Ishikawa (cell line): ENCODE measurements around the gene CNR2.

Experiments
- CEBPB ChIP-seq: IDR thresholded peaks from 2 replicates; pipeline ENCODE4 v1.6.1; 2012
- CREB1 ChIP-seq: IDR thresholded peaks from 2 replicates; pipeline ENCODE4 v1.6.1; 2012; ENCODE audit warnings: low read depth
- EGR1 ChIP-seq: IDR thresholded peaks from 2 replicates; pipeline ENCODE4 v1.6.1; 2012
- EP300 ChIP-seq: IDR thresholded peaks from 2 replicates; pipeline ENCODE4 v1.6.1; 2012; ENCODE audit warnings: borderline replicate concordance
- FOXM1 ChIP-seq: IDR thresholded peaks from 2 replicates; pipeline ENCODE4 v1.6.1; 2012; ENCODE audit warnings: low read depth, borderline replicate concordance
- MAX ChIP-seq: IDR thresholded peaks from 2 replicates; pipeline ENCODE4 v1.6.1; 2012
- NFIC ChIP-seq: IDR thresholded peaks from 2 replicates; pipeline ENCODE4 v1.6.1; 2012
- RAD21 ChIP-seq: IDR thresholded peaks from 2 replicates; pipeline ENCODE4 v1.6.1; 2012; ENCODE audit warnings: low read depth
- REST ChIP-seq: IDR thresholded peaks from 2 replicates; pipeline ENCODE4 v1.6.1; 2012; ENCODE audit warnings: low read depth, mild to moderate bottlenecking
- TAF1 ChIP-seq: IDR thresholded peaks from 2 replicates; pipeline ENCODE4 v1.6.1; 2012; ENCODE audit warnings: low read depth, mild to moderate bottlenecking
- TCF12 ChIP-seq: IDR thresholded peaks from 2 replicates; pipeline ENCODE4 v1.6.1; 2012; ENCODE audit warnings: low read depth
- TEAD4 ChIP-seq: IDR thresholded peaks from 2 replicates; pipeline ENCODE4 v1.6.1; 2012
- USF1 ChIP-seq: IDR thresholded peaks from 2 replicates; pipeline ENCODE4 v1.6.1; 2012
- YY1 ChIP-seq: IDR thresholded peaks from 2 replicates; pipeline ENCODE4 v1.6.1; 2012; ENCODE audit warnings: low read depth
- ZBTB7A ChIP-seq: IDR thresholded peaks from 2 replicates; pipeline ENCODE4 v1.6.1; 2012; ENCODE audit warnings: low read depth

Gene CNR2

GRCh38 chr1:23910144-23910543, 3.0 kb downstream of the CNR2 start:
- TF ChIP-seq REST (no peak), ZBTB7A (no peak), YY1 (no peak), MAX (no peak), FOXM1 (no peak), USF1 (no peak), TEAD4 (no peak), CEBPB (no peak), EGR1 (no peak), TCF12 (no peak), RAD21 (no peak), TAF1 (no peak), NFIC (no peak), EP300 (no peak), CREB1 (no peak)

- TF ChIP-seq ZBTB7A, result no peak
- no peak for TF ChIP-seq MAX
Observed at GRCh38 chr1:23909412-23909811, 3.8 kb downstream of the CNR2 start.

GRCh38 chr1:23908453-23909341, 4.5 kb downstream of the CNR2 start:
- TF ChIP-seq EP300, result no peak
- no peak for TF ChIP-seq TEAD4
- no peak for TF ChIP-seq YY1
- no peak for TF ChIP-seq EGR1
- no peak for TF ChIP-seq TAF1
- no peak for TF ChIP-seq MAX
- no peak for TF ChIP-seq CREB1
- TF ChIP-seq REST, result no peak
- no peak for TF ChIP-seq TCF12
- TF ChIP-seq NFIC, result no peak
- TF ChIP-seq ZBTB7A, result no peak
- TF ChIP-seq USF1, result no peak
- no peak for TF ChIP-seq CEBPB

- TF ChIP-seq TEAD4, result no peak
- no peak for TF ChIP-seq CREB1
- no peak for TF ChIP-seq RAD21
- TF ChIP-seq YY1, result no peak
- TF ChIP-seq REST, result no peak
- no peak for TF ChIP-seq FOXM1
- no peak for TF ChIP-seq EGR1
- no peak for TF ChIP-seq CEBPB
- TF ChIP-seq USF1, result no peak
- no peak for TF ChIP-seq TAF1
- no peak for TF ChIP-seq EP300
- no peak for TF ChIP-seq ZBTB7A
- TF ChIP-seq NFIC, result no peak
- no peak for TF ChIP-seq MAX
- TF ChIP-seq TCF12, result no peak
Observed at GRCh38 chr1:23906731-23907130, 6.4 kb downstream of the CNR2 start.
